ENCODE results near the gene WASF3.

Gene WASF3

GRCh38 chr13:26710166-26710565, 152.7 kb downstream of the WASF3 start:
- Histone ChIP-seq H3K9me3 (replicated peaks; ENCODE audit: insufficient read depth, low read length) (no peaks in the 10 kb centered on the region), H3K4me1 (ENCODE audit: low read length) (no peaks in the 10 kb centered on the region), H3K27ac (ENCODE audit: low read length) (no peak overlapping the region), H3K4me2 (ENCODE audit: low read depth, low read length) (no peak overlapping the region), H3K27me3 (replicated peaks; ENCODE audit: insufficient read depth, low read length) (no peaks in the 10 kb centered on the region), H3K79me2 (ENCODE audit: low read length) (no peaks in the 10 kb centered on the region), H4K20me1 (ENCODE audit: insufficient read depth, low read length) (no peaks in the 10 kb centered on the region), H3K9ac (ENCODE audit: low read length) (no peak overlapping the region), H2AFZ (ENCODE audit: low read length) (no peak overlapping the region), H3K36me3 (replicated peaks; ENCODE audit: insufficient read depth, low read length) (no peaks in the 10 kb centered on the region), H3K4me3 (ENCODE audit: low read length) (no peak overlapping the region), H3K9me2 (replicated peaks; ENCODE audit: insufficient read depth, low read length) (no peaks in the 10 kb centered on the region), H3F3A (ENCODE audit: insufficient read depth, low read length) (no peaks in the 10 kb centered on the region)
- no peak for TF ChIP-seq EZH2phosphoT487 (IDR thresholded peaks at IDR 0.05; ENCODE audit: low read length)
- TF ChIP-seq CTCF (IDR thresholded peaks at IDR 0.05; ENCODE audit: low read length): no peak
- TF ChIP-seq EZH2 (optimal IDR thresholded peaks at IDR 0.05; ENCODE audit: low read depth, low read length): no peak
- DNase-seq: no peak

- no peaks in the 10 kb centered on the region for H3K4me1 ChIP-seq (ENCODE audit: low read length)
- H3K79me2 ChIP-seq (ENCODE audit: low read length): no peaks in the 10 kb centered on the region
- no peak overlapping the region for H3K27ac ChIP-seq (ENCODE audit: low read length)
- no peak overlapping the region for H2AFZ ChIP-seq (ENCODE audit: low read length)
- no peak overlapping the region for H3K9ac ChIP-seq (ENCODE audit: low read length)
- no peaks in the 10 kb centered on the region for H3K36me3 ChIP-seq (replicated peaks; ENCODE audit: insufficient read depth, low read length)
- H3F3A ChIP-seq (ENCODE audit: insufficient read depth, low read length): no peaks in the 10 kb centered on the region
- H4K20me1 ChIP-seq (ENCODE audit: insufficient read depth, low read length): no peaks in the 10 kb centered on the region
- H3K9me2 ChIP-seq (replicated peaks; ENCODE audit: insufficient read depth, low read length): no peaks in the 10 kb centered on the region
- TF ChIP-seq EZH2 (optimal IDR thresholded peaks at IDR 0.05; ENCODE audit: low read depth, low read length) (no peak), CTCF (IDR thresholded peaks at IDR 0.05; ENCODE audit: low read length) (no peak), EZH2phosphoT487 (IDR thresholded peaks at IDR 0.05; ENCODE audit: low read length) (no peak)
- no peak overlapping the region for H3K4me3 ChIP-seq (ENCODE audit: low read length)
- no peak for DNase-seq
- no peaks in the 10 kb centered on the region for H3K27me3 ChIP-seq (replicated peaks; ENCODE audit: insufficient read depth, low read length)
- H3K9me3 ChIP-seq (replicated peaks; ENCODE audit: insufficient read depth, low read length): no peaks in the 10 kb centered on the region
- H3K4me2 ChIP-seq (ENCODE audit: low read depth, low read length): no peak overlapping the region
These were observed 153.7 kb downstream of the WASF3 start for GRCh38 chr13:26711211-26711610.

DNA sequence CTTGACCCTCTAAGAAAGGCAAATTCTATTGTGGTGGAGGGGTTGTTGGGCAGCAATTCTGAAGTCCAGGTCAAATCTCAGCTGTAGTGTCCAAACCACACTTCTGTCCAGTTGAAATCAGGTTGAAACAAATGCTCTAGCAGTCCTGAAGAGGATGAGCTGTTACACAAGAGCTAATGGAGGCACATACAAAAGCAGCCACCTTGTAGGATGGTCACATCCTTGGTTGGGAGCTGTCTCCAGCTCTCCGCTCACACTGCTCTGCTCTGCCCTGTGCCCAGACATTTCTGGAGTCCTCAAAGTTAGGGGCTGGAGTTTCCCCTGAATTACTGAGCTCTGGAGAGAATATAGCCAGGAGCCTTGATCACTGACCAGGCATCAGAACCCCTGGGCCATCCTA, 155.9 kb downstream of the WASF3 start:
- no peaks in the 10 kb centered on the region for H3F3A ChIP-seq (ENCODE audit: insufficient read depth, low read length)
- H3K36me3 ChIP-seq (replicated peaks; ENCODE audit: insufficient read depth, low read length): no peaks in the 10 kb centered on the region
- no peak overlapping the region for H3K27ac ChIP-seq (ENCODE audit: low read length)
- TF ChIP-seq EZH2 (optimal IDR thresholded peaks at IDR 0.05; ENCODE audit: low read depth, low read length) (no peak), EZH2phosphoT487 (IDR thresholded peaks at IDR 0.05; ENCODE audit: low read length) (no peak), CTCF (IDR thresholded peaks at IDR 0.05; ENCODE audit: low read length) (no peak)
- no peak overlapping the region for H3K4me3 ChIP-seq (ENCODE audit: low read length)
- H2AFZ ChIP-seq (ENCODE audit: low read length): no peak overlapping the region
- no peaks in the 10 kb centered on the region for H3K27me3 ChIP-seq (replicated peaks; ENCODE audit: insufficient read depth, low read length)
- H3K4me2 ChIP-seq (ENCODE audit: low read depth, low read length): no peak overlapping the region
- no peaks in the 10 kb centered on the region for H4K20me1 ChIP-seq (ENCODE audit: insufficient read depth, low read length)
- H3K9ac ChIP-seq (ENCODE audit: low read length): no peak overlapping the region
- H3K9me3 ChIP-seq (replicated peaks; ENCODE audit: insufficient read depth, low read length): no peaks in the 10 kb centered on the region
- H3K79me2 ChIP-seq (ENCODE audit: low read length): no peaks in the 10 kb centered on the region
- H3K4me1 ChIP-seq (ENCODE audit: low read length): no peaks in the 10 kb centered on the region
- no peak for DNase-seq
- H3K9me2 ChIP-seq (replicated peaks; ENCODE audit: insufficient read depth, low read length): no peaks in the 10 kb centered on the region
